Activated gamma-delta T cell treated with Interleukin-2 at 50 U/mL for 16 hours (primary cell): ENCODE results near the gene TIMMDC1.
A peak's percentile ranks its signal among the peaks of the same experiment; 100 is the strongest.

Experiments used
- DNase-seq: peaks from one replicate; pipeline ENCODE4 v3.0.0-alpha.2; 2020

Gene TIMMDC1

GRCh38 chr3:119498186-119499011 is at the start of gene TIMMDC1:
Gene TIMMDC1 (plus strand): TSS chr3:119498547. CDS start chr3:119498734, 187 bp downstream.
- peak; percentile 97 for DNase-seq

GRCh38 chr3:119453822-119454221 is 44.5 kb upstream of the TIMMDC1 start:
- no peak for DNase-seq

GRCh38 chr3:119456469-119456868 is 41.9 kb upstream of the TIMMDC1 start:
- no peak for DNase-seq

- no peak for DNase-seq
Measured at GRCh38 chr3:119457246-119457645, 41.1 kb upstream of the TIMMDC1 start.

GRCh38 chr3:119463171-119464169 is 34.9 kb upstream of the TIMMDC1 start, which contains the start of gene TMEM39A:
Gene TMEM39A (minus strand): TSS chr3:119463615. CDS start chr3:119462074, 1,541 bp downstream.
- peak; percentile 98 for DNase-seq

- DNase-seq, result no peak
Measured at GRCh38 chr3:119468041-119468440, 30.3 kb upstream of the TIMMDC1 start.

- DNase-seq, result no peak
Measured at GRCh38 chr3:119469418-119470189, 28.7 kb upstream of the TIMMDC1 start.

GRCh38 chr3:119470866-119471265 is 27.5 kb upstream of the TIMMDC1 start:
- no peak for DNase-seq

- DNase-seq, result no peak
Measured at GRCh38 chr3:119481079-119481478, 17.3 kb upstream of the TIMMDC1 start.

- DNase-seq, result no peak
Measured at GRCh38 chr3:119483101-119483500, 15.2 kb upstream of the TIMMDC1 start.

- DNase-seq, result no peak
Measured at GRCh38 chr3:119485563-119485962, 12.8 kb upstream of the TIMMDC1 start.

- no peak for DNase-seq
Measured at GRCh38 chr3:119490153-119490552, 8.2 kb upstream of the TIMMDC1 start.

- no peak for DNase-seq
Measured at GRCh38 chr3:119492128-119492527, 6.2 kb upstream of the TIMMDC1 start.

GRCh38 chr3:119492810-119493209 is 5.5 kb upstream of the TIMMDC1 start:
- DNase-seq, result no peak

GRCh38 chr3:119494597-119494996 is 3.8 kb upstream of the TIMMDC1 start:
- DNase-seq, result no peak

- no peak for DNase-seq
Measured at GRCh38 chr3:119497820-119498185, 544 bp upstream of the TIMMDC1 start.

GRCh38 chr3:119500265-119500664 is 1.9 kb downstream of the TIMMDC1 start:
- DNase-seq, result no peak

GRCh38 chr3:119500901-119501300 is 2.6 kb downstream of the TIMMDC1 start:
- no peak for DNase-seq

GRCh38 chr3:119506631-119507030 is 8.3 kb downstream of the TIMMDC1 start:
- DNase-seq, result no peak

GRCh38 chr3:119507404-119507803 is 9.1 kb downstream of the TIMMDC1 start:
- no peak for DNase-seq

GRCh38 chr3:119508172-119508845 is 10.0 kb downstream of the TIMMDC1 start:
- DNase-seq, result no peak

- no peak for DNase-seq
Measured at GRCh38 chr3:119510690-119511089, 12.3 kb downstream of the TIMMDC1 start.
